Astrocyte (in vitro differentiated cells and primary cell): ENCODE data around the gene CYTH4.

Experiments used
- EZH2 ChIP-seq: IDR thresholded peaks from 2 replicates; pipeline ENCODE4 v1.6.1; 2012; ENCODE audit warnings: mild to moderate bottlenecking, low read length, inconsistent platforms; ENCODE audit not compliant: insufficient read depth
- TF ChIP-seq, protein P1 (sequence below): IDR thresholded peaks from 2 replicates; pipeline ENCODE4 v1.5.1; 2011; ENCODE audit warnings: low read depth, mild to moderate bottlenecking, inconsistent platforms, low read length, moderate library complexity; ENCODE audit not compliant: insufficient read depth

DNA sequence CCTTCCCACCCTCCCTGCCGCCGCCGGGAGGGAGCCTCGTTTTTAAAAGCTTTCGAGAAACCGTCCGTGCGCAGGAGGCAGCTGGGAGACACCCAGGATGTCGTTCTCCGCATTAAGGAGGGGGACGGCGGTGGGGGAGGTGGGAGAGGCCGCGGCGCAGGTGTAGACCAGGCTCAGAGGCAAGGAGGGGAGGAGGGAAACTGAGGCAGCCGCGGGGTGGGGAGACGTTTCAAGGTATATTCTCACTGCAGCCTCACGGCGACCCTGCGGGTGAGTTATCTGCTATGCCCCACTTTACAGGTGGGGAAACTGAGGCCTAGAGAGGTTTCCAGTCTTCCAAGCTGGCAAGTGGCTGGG is 42.7 kb downstream of the CYTH4 start:
- TF ChIP-seq EZH2, result no peak
- TF ChIP-seq, protein P1, sequence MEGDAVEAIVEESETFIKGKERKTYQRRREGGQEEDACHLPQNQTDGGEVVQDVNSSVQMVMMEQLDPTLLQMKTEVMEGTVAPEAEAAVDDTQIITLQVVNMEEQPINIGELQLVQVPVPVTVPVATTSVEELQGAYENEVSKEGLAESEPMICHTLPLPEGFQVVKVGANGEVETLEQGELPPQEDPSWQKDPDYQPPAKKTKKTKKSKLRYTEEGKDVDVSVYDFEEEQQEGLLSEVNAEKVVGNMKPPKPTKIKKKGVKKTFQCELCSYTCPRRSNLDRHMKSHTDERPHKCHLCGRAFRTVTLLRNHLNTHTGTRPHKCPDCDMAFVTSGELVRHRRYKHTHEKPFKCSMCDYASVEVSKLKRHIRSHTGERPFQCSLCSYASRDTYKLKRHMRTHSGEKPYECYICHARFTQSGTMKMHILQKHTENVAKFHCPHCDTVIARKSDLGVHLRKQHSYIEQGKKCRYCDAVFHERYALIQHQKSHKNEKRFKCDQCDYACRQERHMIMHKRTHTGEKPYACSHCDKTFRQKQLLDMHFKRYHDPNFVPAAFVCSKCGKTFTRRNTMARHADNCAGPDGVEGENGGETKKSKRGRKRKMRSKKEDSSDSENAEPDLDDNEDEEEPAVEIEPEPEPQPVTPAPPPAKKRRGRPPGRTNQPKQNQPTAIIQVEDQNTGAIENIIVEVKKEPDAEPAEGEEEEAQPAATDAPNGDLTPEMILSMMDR, result no peak
